A673 (cell line): ENCODE results near the gene AGBL4. TPM values are rescaled to one million over a fixed set of nuclear protein-coding genes. Genes with fewer than 3 reads are reported as not detected.

Experiments
- BruUV-seq: library from RNA; stranded (reverse); fragments of 400-500 nt; replicated peaks from 2 replicates; lab custom pipeline; 2021; lab: Mats Ljungman, UMichigan
- CTCF ChIA-PET: fragments of 300-600 bp; sonication (Branson Sonifier 250); formaldehyde crosslinking; loops from one replicate; lab custom pipeline; 2022; ENCODE audit warnings: antibody characterized with exemption; lab: Charles Lee
- POLR2A ChIA-PET: fragments of 300-600 bp; sonication (Branson Sonifier 250); formaldehyde crosslinking; loops from one replicate; lab custom pipeline; 2022; ENCODE audit warnings: antibody characterized with exemption; ENCODE audit not compliant: low non-redundant PET; lab: Charles Lee
- DNase-seq: peaks from one replicate; pipeline ENCODE4 v3.0.0-alpha.2; 2015; ENCODE audit warnings: low spot score
- H3K27ac ChIP-seq: fragments of 200-600 bp; sonication (generic); 2 replicates; pipeline ENCODE4 v1.5.1; 2016; ENCODE audit warnings: mixed run types, low read depth, mild to moderate bottlenecking, mixed read lengths, antibody characterized with exemption, low read length; ENCODE audit not compliant: poor library complexity, severe bottlenecking
- H3K27me3 ChIP-seq: fragments of 200-600 bp; sonication (generic); replicated peaks from 2 replicates; pipeline ENCODE4 v1.6.1; 2017; ENCODE audit warnings: mixed run types, low read depth, mild to moderate bottlenecking, mixed read lengths, antibody characterized with exemption, low read length; ENCODE audit not compliant: insufficient read depth, poor library complexity
- H3K36me3 ChIP-seq: fragments of 200-600 bp; sonication (generic); 2 replicates; pipeline ENCODE4 v1.6.1; 2016; ENCODE audit warnings: mixed run types, mild to moderate bottlenecking, mixed read lengths, antibody characterized with exemption, low read length; ENCODE audit not compliant: insufficient read depth, poor library complexity, severe bottlenecking
- H3K4me1 ChIP-seq: fragments of 200-600 bp; sonication (generic); 2 replicates; pipeline ENCODE4 v1.6.1; 2017; ENCODE audit warnings: mixed run types, mild to moderate bottlenecking, mixed read lengths, antibody characterized with exemption, low read length; ENCODE audit not compliant: insufficient read depth, poor library complexity, severe bottlenecking
- H3K4me3 ChIP-seq: fragments of 200-600 bp; sonication (generic); 2 replicates; pipeline ENCODE4 v1.5.1; 2016; ENCODE audit warnings: low read depth, mixed run types, mild to moderate bottlenecking, mixed read lengths, low read length; ENCODE audit not compliant: poor library complexity, severe bottlenecking
- H3K9me3 ChIP-seq: fragments of 200-600 bp; sonication (generic); 2 replicates; pipeline ENCODE4 v1.6.1; 2016; ENCODE audit warnings: mixed run types, low read depth, mild to moderate bottlenecking, mixed read lengths, antibody characterized with exemption, low read length; ENCODE audit not compliant: poor library complexity, severe bottlenecking
- EZH2 ChIP-seq: fragments of 200-600 bp; sonication (generic); IDR thresholded peaks from 2 replicates; pipeline ENCODE4 v1.6.1; 2017; ENCODE audit warnings: borderline replicate concordance, low read depth, mild to moderate bottlenecking, mixed read lengths, antibody characterized with exemption, low read length; ENCODE audit not compliant: poor library complexity, severe bottlenecking
- intact Hi-C: fragments of 100-400 bp; cut with micrococcal nuclease; formaldehyde crosslinking; loops from one replicate; pipeline ENCODE4 v1.10.0; 2022; ENCODE audit not compliant: unreplicated experiment
- total RNA-seq: library from RNA; stranded (reverse); gene quantifications from 2 replicates; pipeline ENCODE4 v1.2.3, GENCODE V29; 2021
- TF ChIP-seq, protein P1 (sequence below): fragments of 300-800, 200-600 bp; sonication (generic); conservative IDR thresholded peaks from 2 replicates; pipeline ENCODE4 v1.5.1; 2017; ENCODE audit warnings: low read depth, mild to moderate bottlenecking, antibody characterized with exemption, low read length, moderate library complexity, mixed read lengths

The AGBL4 gene
- total RNA-seq, 1 experiment from 2014 or later = 0.32 TPM

DNA sequence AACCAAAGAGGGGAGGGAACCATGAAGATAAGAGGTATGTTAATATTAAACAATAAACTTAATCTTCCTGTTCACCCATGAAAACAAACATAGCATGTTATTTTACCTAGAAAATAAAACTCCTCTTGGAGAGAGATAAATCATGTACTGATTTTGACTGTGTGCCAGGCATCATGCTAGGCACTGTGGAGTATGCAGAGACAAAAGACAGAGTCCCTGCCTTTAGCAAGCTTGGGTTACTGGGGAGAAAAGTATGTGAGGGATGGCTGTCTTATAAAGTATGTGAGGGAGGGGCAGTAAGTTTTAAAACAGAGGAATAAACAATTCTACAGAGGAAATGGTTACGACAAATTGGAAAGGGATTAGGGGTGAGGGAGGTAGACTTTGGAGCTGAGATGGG lies 1117.6 kb downstream of the AGBL4 start:
- TF ChIP-seq EZH2 = no peak
- TF ChIP-seq, protein P1, sequence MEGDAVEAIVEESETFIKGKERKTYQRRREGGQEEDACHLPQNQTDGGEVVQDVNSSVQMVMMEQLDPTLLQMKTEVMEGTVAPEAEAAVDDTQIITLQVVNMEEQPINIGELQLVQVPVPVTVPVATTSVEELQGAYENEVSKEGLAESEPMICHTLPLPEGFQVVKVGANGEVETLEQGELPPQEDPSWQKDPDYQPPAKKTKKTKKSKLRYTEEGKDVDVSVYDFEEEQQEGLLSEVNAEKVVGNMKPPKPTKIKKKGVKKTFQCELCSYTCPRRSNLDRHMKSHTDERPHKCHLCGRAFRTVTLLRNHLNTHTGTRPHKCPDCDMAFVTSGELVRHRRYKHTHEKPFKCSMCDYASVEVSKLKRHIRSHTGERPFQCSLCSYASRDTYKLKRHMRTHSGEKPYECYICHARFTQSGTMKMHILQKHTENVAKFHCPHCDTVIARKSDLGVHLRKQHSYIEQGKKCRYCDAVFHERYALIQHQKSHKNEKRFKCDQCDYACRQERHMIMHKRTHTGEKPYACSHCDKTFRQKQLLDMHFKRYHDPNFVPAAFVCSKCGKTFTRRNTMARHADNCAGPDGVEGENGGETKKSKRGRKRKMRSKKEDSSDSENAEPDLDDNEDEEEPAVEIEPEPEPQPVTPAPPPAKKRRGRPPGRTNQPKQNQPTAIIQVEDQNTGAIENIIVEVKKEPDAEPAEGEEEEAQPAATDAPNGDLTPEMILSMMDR = no peak
- H3K9me3 ChIP-seq = no peaks in the 10 kb centered on the region
- H3K4me1 ChIP-seq = peaks cover 18% of the 10 kb centered on the region
- intact Hi-C loops = no loop called here
- no peak overlapping the region for H3K27ac ChIP-seq
- no peaks in the 10 kb centered on the region for H3K36me3 ChIP-seq
- BruUV-seq = no TSS peak
- H3K27me3 ChIP-seq = no peaks in the 10 kb centered on the region
- H3K4me3 ChIP-seq = no peak overlapping the region
- ChIA-PET CTCF (no interaction called here), POLR2A (no interaction called here)
- DNase-seq = peak; percentile 49

DNA sequence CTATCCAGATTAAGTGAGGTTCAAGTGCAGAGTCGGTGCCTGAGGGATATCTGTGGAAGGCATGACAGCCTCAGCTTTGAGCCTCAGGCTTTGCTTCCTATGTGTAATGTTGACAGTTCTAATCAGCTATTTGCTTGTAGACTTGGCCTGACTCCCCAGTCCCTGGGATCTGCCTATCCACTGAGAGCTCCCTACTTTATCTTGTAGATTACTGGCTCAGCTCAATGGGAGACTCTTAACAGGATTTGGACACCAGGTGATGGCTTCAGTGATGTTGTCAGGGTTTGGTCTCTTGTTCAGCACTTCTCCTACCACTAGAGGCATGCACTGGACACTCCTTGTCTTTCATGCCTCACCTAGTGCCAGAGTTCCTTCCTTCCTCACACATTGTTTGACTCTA lies 1120.5 kb downstream of the AGBL4 start:
- ChIA-PET CTCF (no interaction called here), POLR2A (no interaction called here)

DNA sequence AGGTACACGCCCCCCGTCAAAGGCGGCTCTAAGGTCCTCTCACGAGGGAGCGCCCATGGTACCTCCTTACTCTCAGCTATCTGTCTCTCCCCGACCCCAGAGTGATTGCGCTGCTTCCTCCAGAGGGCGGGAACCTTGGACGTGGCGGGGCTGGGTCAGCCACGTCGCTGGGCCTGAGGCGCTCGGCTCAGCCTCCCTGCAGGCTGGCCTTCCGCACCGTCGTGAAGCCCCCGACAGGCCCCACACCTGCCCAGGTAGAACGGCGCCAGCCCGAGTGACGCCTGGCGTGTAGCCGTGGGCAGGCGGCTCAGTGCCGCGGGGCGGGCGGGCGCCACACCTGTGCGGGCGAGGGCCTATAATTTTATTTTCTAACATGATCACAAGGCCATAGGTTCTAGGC lies 1124.9 kb downstream of the AGBL4 start:
- no peaks in the 10 kb centered on the region for H3K36me3 ChIP-seq
- ChIA-PET POLR2A (no interaction called here), CTCF (no interaction called here)
- no peaks in the 10 kb centered on the region for H3K4me1 ChIP-seq
- intact Hi-C loops = no loop called here
- no peaks in the 10 kb centered on the region for H3K27me3 ChIP-seq
- no TSS peak for BruUV-seq
- TF ChIP-seq, protein P1 = no peak
- TF ChIP-seq EZH2 = no peak
- H3K27ac ChIP-seq = no peak overlapping the region
- no peak overlapping the region for H3K4me3 ChIP-seq
- DNase-seq = no peak
- no peaks in the 10 kb centered on the region for H3K9me3 ChIP-seq

More for the DNA sequence above, 1120.5 kb downstream of the AGBL4 start:
- H3K27me3 ChIP-seq = no peaks in the 10 kb centered on the region
- no peak overlapping the region for H3K27ac ChIP-seq
- no peak for DNase-seq
- no TSS peak for BruUV-seq
- TF ChIP-seq EZH2 = no peak
- TF ChIP-seq, protein P1 = no peak
- intact Hi-C loops = no loop called here
- no peaks in the 10 kb centered on the region for H3K36me3 ChIP-seq
- no peak overlapping the region for H3K4me3 ChIP-seq
- H3K9me3 ChIP-seq = no peaks in the 10 kb centered on the region
- H3K4me1 ChIP-seq = peaks cover 15% of the 10 kb centered on the region
